ENCODE results near the gene RGS7.
"Not testable (repeated sequence)": the region's sequence is repeated elsewhere in the genome, so short reads cannot be mapped to it uniquely, and the experiment has no call there.

RGS7 gene

DNA sequence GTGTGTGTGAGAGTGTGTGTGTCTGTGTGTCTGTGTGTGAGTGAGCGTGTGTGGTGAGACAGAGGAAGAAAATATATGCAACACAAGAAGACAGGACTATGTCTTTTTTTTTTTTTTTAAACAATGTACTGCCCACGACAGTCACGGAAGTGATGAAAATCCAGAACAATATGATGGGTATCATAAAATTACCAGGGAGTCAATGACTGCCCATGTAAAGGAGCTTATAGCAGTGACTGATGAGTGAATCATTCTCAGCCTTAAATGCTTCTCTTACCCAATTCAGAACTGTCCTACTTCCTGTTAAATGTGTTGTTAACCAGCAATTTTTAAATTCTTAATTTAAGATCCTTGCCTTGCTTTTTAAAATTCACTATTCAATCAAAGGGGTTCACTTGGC lies 46.6 kb downstream of the RGS7 start:
- no peak overlapping the region for H3K4me3 Mint-ChIP-seq
- no peak overlapping the region for H3K27ac Mint-ChIP-seq
- H3K4me1 Mint-ChIP-seq (ENCODE audit: low read depth): no peaks in the 10 kb centered on the region
- no peaks in the 10 kb centered on the region for H3K9me3 Mint-ChIP-seq (ENCODE audit: low read depth)
- H3K27me3 Mint-ChIP-seq: peaks cover 1% of the 10 kb centered on the region
- H3K36me3 Mint-ChIP-seq: no peaks in the 10 kb centered on the region

- no peaks in the 10 kb centered on the region for H3K4me1 Mint-ChIP-seq (ENCODE audit: low read depth)
- H3K9me3 Mint-ChIP-seq (ENCODE audit: low read depth): no peaks in the 10 kb centered on the region
Measured at GRCh38 chr1:241309651-241310050, 47.4 kb downstream of the RGS7 start.

GRCh38 chr1:241308471-241308870 lies 48.5 kb downstream of the RGS7 start:
- Mint-ChIP-seq H3K4me3 (no peak overlapping the region), H3K27me3 (peaks cover 1% of the 10 kb centered on the region), H3K36me3 (no peaks in the 10 kb centered on the region), H3K4me1 (ENCODE audit: low read depth) (no peaks in the 10 kb centered on the region), H3K27ac (no peak overlapping the region), H3K9me3 (ENCODE audit: low read depth) (peaks cover 8% of the 10 kb centered on the region)

More at GRCh38 chr1:241309651-241310050, 47.4 kb downstream of the RGS7 start:
- Mint-ChIP-seq H3K4me3 (no peak overlapping the region), H3K36me3 (no peaks in the 10 kb centered on the region), H3K27ac (no peak overlapping the region), H3K27me3 (peaks cover 1% of the 10 kb centered on the region)

- Mint-ChIP-seq H3K27ac (no peak overlapping the region), H3K9me3 (ENCODE audit: low read depth) (peaks cover 12% of the 10 kb centered on the region), H3K36me3 (no peaks in the 10 kb centered on the region), H3K4me3 (no peak overlapping the region), H3K27me3 (peaks cover 1% of the 10 kb centered on the region), H3K4me1 (ENCODE audit: low read depth) (no peaks in the 10 kb centered on the region)
Measured at GRCh38 chr1:241308011-241308410, 49.0 kb downstream of the RGS7 start.

DNA sequence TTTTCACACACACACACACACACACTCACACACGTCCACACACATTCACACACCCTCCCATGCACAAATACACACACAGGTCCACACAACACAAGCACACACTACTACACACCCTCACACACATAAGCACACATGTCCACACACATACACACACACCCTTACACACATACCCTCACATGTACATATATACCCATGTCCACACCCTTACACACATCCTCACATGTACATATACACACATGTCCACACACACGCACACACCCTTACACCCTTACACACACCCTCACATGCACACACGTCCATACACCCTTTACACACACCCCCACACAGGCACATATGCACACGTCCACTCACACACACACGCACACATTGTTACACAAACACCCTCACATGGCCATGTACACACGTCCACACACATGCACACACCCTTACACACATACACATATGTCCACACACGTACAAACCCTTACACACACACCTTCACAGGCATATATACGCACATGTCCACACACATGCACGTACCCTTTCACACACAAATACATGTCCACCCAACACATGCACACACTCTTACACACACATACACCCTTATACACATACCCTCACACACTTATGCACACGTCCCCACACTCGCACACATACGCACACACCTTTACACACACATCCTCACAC lies 50.7 kb downstream of the RGS7 start:
- Mint-ChIP-seq H3K4me1 (ENCODE audit: low read depth) (no peaks in the 10 kb centered on the region), H3K27ac (no peak overlapping the region), H3K4me3 (no peak overlapping the region), H3K36me3 (no peaks in the 10 kb centered on the region), H3K9me3 (ENCODE audit: low read depth) (peaks cover 15% of the 10 kb centered on the region), H3K27me3 (peaks cover 1% of the 10 kb centered on the region)

DNA sequence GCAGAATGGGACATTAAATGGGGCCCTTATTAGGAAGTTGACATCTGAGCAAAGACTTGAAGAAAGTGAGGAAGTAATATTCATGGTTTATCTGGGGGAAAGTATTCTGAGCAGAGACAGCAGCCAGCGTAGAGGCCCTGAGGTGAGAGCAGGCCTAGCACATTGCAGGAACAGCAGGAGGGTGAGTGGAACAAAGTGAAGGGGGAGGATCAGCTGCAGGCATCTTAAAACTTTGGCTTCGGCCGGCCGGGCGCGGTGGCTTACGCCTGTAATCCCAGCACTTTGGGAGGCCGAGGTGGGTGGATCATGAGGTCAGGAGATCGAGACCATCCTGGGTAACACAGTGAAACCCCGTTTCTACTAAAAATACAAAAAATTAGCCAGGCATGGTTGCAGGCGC lies 55.0 kb downstream of the RGS7 start:
- not testable (repeated sequence) for H3K4me1 Mint-ChIP-seq (ENCODE audit: low read depth); H3K27ac Mint-ChIP-seq; H3K27me3 Mint-ChIP-seq; H3K4me3 Mint-ChIP-seq; H3K36me3 Mint-ChIP-seq
- peaks cover 15% of the 10 kb centered on the region for H3K9me3 Mint-ChIP-seq (ENCODE audit: low read depth)

DNA sequence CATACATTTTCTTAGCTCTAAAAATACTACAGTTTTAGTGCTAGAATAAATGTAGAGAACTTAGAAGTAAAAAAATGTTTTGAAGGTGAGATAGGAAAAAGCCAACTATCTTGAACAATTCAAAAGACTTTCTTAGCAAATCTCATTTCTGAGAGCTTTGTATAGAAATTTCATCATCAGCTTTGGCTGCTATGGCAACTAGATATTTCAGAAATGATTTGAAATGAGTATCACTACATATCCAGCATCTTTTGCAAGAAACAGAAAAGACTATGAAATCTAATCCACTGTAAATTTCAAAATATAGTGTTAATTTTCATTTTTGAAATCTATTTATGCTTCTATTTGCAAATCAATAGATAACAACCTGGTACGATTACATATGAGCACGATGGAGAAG lies 57.7 kb downstream of the RGS7 start:
- Mint-ChIP-seq H3K9me3 (ENCODE audit: low read depth) (peaks cover 12% of the 10 kb centered on the region), H3K27me3 (no peaks in the 10 kb centered on the region), H3K27ac (no peak overlapping the region), H3K4me3 (no peak overlapping the region), H3K4me1 (ENCODE audit: low read depth) (no peaks in the 10 kb centered on the region), H3K36me3 (no peaks in the 10 kb centered on the region)

DNA sequence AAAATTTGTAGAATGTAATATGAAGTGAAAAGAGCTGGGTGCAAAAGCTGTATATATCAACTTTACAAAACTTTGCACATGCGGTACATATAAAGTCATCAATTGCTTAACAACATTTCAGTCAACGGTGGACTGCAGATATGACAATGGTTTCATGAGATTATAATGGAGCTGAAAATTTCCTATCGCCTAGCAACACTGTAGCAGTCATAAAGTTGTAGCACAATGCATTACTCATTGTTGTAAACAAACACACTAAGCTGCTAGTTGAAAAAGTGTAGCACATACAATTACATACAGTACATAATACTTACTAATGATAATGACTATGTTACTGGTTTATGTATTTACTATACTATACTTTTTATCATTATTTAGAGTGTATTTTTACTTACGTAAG lies 64.0 kb downstream of the RGS7 start:
- Mint-ChIP-seq H3K9me3 (ENCODE audit: low read depth) (peaks cover 4% of the 10 kb centered on the region), H3K4me3 (no peak overlapping the region), H3K36me3 (no peaks in the 10 kb centered on the region), H3K4me1 (ENCODE audit: low read depth) (no peaks in the 10 kb centered on the region), H3K27ac (no peak overlapping the region), H3K27me3 (no peaks in the 10 kb centered on the region)

DNA sequence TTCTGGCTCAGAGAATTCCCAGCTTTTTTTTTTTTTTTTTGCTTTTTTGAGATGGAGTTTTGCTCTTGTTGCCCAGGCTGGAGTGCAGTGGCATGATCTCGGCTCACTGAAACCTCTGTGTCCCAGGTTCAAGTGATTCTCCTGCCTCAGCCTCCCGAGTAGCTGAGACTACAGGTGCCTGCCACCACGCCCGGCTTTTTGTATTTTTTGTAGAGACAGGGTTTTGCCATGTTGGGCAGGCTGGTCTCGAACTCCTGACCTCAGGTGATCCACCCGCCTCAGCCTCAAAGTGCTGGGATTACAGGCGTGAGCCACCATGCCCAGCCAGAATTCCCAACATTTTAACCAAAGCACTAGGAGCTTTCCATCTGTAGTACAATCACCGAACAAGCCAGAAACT lies 65.5 kb downstream of the RGS7 start:
- not testable (repeated sequence) for H3K36me3 Mint-ChIP-seq; H3K27ac Mint-ChIP-seq; H3K4me1 Mint-ChIP-seq (ENCODE audit: low read depth); H3K27me3 Mint-ChIP-seq; H3K9me3 Mint-ChIP-seq (ENCODE audit: low read depth); H3K4me3 Mint-ChIP-seq

GRCh38 chr1:241286486-241286885 lies 70.5 kb downstream of the RGS7 start:
- Mint-ChIP-seq H3K4me3 (no peak overlapping the region), H3K9me3 (ENCODE audit: low read depth) (peaks cover 34% of the 10 kb centered on the region), H3K27me3 (no peaks in the 10 kb centered on the region), H3K27ac (no peak overlapping the region), H3K4me1 (ENCODE audit: low read depth) (no peaks in the 10 kb centered on the region), H3K36me3 (no peaks in the 10 kb centered on the region)

DNA sequence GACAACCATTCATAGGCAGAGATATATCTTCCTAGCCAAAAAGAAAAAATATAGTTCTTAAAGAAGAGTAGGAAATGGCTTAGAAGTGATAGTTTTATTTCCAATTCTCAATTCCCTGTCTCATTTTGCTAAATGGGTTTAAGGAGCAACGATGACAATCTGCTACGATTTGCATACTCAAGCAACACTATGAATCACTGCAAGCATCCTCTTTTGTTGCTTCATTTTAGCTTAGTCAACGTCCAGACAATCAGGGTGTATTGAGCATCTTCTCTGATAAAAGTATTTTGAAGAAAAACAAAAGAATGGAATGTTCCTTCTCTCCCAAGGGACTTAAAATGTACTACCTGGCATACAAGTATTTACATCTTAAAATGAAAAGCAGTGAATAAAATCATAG lies 80.6 kb downstream of the RGS7 start:
- no peaks in the 10 kb centered on the region for H3K27me3 Mint-ChIP-seq

DNA sequence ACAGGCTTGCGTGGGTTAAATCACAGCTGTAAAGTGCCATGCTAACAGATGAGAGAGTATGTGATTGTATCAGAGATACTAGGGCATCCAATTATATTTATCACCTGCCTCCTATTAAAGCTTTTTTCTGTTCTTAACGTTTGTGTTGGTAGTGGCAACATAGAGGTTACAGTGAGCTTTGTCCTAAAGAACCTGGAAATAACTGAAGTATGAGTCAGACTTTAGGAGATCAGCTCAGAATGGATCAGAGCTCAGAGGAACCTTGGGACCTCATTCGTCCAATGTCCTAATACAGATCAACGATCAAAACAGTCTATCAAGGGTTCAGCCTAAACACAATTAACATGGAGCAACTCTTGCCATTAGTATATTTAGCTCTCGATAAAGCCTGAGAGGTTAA lies 81.0 kb downstream of the RGS7 start:
- Mint-ChIP-seq H3K36me3 (peaks cover 3% of the 10 kb centered on the region), H3K4me3 (no peak overlapping the region), H3K27me3 (no peaks in the 10 kb centered on the region)

More for the DNA sequence above, 80.6 kb downstream of the RGS7 start:
- Mint-ChIP-seq H3K27ac (no peak overlapping the region), H3K4me1 (ENCODE audit: low read depth) (no peaks in the 10 kb centered on the region), H3K4me3 (no peak overlapping the region), H3K36me3 (peaks cover 3% of the 10 kb centered on the region), H3K9me3 (ENCODE audit: low read depth) (peaks cover 26% of the 10 kb centered on the region)

DNA sequence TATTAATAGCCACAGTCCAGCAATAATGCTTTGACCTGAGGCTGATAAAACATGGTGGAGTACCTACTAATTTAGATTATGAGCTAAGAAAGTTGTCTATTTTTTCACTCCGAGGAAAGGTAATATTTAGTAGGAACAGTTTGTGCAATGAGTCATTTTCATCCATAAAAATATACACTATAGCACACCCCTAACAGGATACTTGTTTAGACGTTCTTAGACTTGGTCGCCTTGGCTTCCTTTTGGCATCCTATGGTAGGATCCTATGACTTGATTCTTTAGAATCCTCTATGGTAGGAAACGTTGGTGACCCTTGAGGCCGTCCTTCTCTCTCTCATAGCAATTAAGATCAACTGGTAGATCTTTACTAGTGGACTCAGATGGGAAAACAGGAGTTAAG lies 81.8 kb downstream of the RGS7 start:
- Mint-ChIP-seq H3K27me3 (no peaks in the 10 kb centered on the region), H3K9me3 (ENCODE audit: low read depth) (peaks cover 26% of the 10 kb centered on the region), H3K4me1 (ENCODE audit: low read depth) (no peaks in the 10 kb centered on the region), H3K36me3 (peaks cover 3% of the 10 kb centered on the region), H3K4me3 (no peak overlapping the region), H3K27ac (no peak overlapping the region)

More for the DNA sequence above, 81.0 kb downstream of the RGS7 start:
- Mint-ChIP-seq H3K9me3 (ENCODE audit: low read depth) (peaks cover 26% of the 10 kb centered on the region), H3K27ac (no peak overlapping the region), H3K4me1 (ENCODE audit: low read depth) (no peaks in the 10 kb centered on the region)

GRCh38 chr1:241274693-241275092 lies 82.3 kb downstream of the RGS7 start:
- Mint-ChIP-seq H3K27me3 (no peaks in the 10 kb centered on the region), H3K4me1 (ENCODE audit: low read depth) (no peaks in the 10 kb centered on the region), H3K4me3 (no peak overlapping the region), H3K36me3 (peaks cover 3% of the 10 kb centered on the region), H3K27ac (no peak overlapping the region), H3K9me3 (ENCODE audit: low read depth) (peaks cover 26% of the 10 kb centered on the region)

DNA sequence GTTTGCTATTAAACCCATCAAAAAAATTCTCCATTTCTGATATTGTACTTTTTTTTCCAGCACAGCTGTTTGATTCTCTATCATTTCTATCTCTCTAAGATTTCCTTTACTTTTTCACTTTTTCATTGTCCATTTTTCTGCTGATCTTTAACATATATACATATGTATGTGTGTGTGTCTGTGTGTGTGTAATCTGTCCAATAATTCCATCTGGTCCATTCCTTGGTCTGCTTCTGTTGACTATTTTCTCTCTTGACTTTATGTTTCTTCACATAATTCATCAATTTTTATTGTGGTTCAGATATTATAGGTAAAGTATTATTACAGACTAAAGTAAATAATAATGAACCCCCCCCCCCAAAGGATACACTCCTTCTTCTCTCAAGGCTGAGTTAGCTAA lies 84.2 kb downstream of the RGS7 start:
- no peak overlapping the region for H3K27ac Mint-ChIP-seq
- H3K27me3 Mint-ChIP-seq: no peaks in the 10 kb centered on the region
- no peak overlapping the region for H3K4me3 Mint-ChIP-seq
- no peaks in the 10 kb centered on the region for H3K4me1 Mint-ChIP-seq (ENCODE audit: low read depth)
- H3K9me3 Mint-ChIP-seq (ENCODE audit: low read depth): peaks cover 26% of the 10 kb centered on the region
- H3K36me3 Mint-ChIP-seq: peaks cover 3% of the 10 kb centered on the region

- Mint-ChIP-seq H3K4me3 (no peak overlapping the region), H3K27ac (no peak overlapping the region), H3K36me3 (peaks cover 3% of the 10 kb centered on the region), H3K9me3 (ENCODE audit: low read depth) (peaks cover 30% of the 10 kb centered on the region), H3K4me1 (ENCODE audit: low read depth) (no peaks in the 10 kb centered on the region), H3K27me3 (no peaks in the 10 kb centered on the region)
Measured at GRCh38 chr1:241271427-241271826, 85.6 kb downstream of the RGS7 start.
